NAMALWA (cell line): ENCODE data around the gene PRR15.
"Not testable (repeated sequence)": the region's sequence is repeated elsewhere in the genome, so short reads cannot be mapped to it uniquely, and the experiment has no call there.

Experiments
- DNase-seq: peaks from one replicate; pipeline ENCODE4 v3.0.0-alpha.2; 2015; ENCODE audit warnings: low spot score

Gene PRR15

GRCh38 chr7:29563590-29564495 is at the start of gene PRR15:
Gene PRR15, plus strand, starts transcription at chr7:29563835. Its CDS starts 2,495 bp downstream, at chr7:29566330.
- DNase-seq, result no peak

DNA sequence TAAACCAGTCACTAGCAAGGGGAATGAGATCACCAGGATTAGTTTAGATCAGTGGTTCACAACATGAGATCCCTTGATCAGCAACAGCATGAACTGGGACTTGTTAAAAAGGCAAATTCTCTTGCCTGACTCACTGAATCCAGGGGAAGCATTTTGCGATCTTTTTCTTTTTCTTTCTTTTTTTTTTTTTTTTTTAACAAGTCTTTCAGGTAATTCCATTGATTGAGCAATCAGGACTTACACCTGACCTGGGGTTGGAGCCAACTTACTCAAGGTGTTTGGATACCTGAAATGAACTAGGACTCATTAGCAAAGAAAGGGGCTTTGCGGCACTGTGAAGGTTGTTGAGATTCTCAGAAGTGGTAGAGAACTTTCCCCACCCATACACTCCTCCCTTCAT is 47.1 kb upstream of the PRR15 start:
- DNase-seq, result no peak

GRCh38 chr7:29518616-29519015 is 45.0 kb upstream of the PRR15 start:
- DNase-seq, result no peak

GRCh38 chr7:29523728-29524127 is 39.9 kb upstream of the PRR15 start:
- DNase-seq, result no peak

DNA sequence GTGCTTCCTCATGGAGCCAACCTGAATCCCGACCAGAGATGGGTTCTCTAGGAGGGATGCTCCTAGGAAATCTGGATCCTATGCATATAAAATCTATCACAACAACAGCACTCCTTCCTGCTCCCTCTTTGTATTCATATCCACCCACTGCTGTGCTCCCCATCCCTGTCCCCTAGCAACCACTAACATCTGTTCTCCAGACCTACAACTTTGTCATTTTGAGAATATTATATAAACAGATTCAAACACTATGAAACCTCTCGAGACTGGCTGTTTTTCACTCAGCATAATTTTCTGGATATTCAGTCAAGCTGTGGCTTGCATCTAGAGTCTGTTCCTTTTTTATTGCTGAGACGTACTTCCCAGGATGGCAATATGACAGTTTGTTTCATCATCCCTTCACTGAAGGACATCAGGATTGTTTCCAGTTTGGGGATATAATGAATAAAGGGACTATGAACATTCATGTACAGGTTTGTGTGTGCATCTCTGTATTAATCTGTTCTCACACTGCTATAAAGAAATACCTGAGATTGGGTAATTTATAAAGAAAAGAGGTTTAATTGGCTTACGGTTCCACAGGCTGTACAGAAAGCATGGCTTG is 36.0 kb upstream of the PRR15 start:
- DNase-seq, result no peak

- not testable (repeated sequence) for DNase-seq
Measured at GRCh38 chr7:29528526-29528925, 35.1 kb upstream of the PRR15 start.

DNA sequence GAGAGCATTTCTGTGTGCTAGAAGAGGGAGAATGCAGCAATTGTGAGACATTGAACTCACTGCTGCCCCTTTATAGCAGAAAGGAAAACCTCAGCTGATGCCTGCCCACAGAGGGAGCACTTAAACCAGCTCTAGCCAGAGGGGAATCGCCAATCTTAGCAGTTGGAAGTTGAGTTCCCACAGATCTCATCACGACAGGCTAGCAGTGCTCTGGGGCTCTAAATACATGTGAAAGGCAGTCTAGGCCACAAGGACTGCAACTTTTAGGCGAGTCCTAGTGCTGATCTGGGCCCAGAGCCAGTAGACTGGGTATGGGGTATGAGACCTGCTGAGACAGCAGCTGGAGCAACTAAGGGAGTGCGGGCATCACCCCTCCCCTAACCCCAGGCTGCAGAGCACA is 25.2 kb upstream of the PRR15 start:
- DNase-seq, result no peak

DNA sequence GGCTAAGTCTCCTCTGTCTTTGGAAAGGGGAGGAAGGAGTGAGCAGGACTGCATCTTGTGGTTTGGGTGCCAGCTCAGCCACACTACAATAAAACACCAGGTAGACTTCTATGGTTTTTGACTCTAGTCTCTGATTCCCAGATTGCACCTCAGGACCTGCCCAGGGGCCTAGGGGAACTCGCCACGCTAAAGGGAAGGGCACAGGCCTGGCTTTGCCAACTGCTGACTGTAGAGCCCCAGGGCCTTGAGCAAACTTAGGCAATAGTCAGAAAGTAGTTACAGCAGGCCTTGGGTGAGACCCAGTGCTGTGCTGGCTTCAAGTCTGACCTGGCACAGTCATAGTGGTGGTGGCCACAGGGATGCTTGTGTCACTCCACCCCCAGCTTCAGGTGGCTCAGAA is 24.2 kb upstream of the PRR15 start:
- no peak for DNase-seq

DNA sequence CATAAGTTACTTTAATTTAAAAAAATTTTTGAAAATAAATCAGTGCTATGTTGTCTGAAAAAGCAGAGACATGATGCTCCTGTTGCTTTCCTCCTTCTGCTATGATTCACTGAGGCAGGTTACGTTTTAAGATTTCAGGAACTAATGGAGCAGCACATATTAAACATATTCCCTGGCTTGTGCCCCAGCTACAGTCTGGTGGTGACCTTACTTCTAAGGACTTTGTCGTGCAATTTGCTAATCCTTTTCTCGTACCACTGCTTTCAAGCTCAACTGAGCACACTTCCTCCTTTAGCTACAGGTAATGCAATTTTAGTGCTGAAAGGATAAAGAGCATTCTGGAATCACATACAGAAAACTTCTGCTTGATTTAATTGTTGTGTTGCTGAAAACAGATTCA is 16.2 kb upstream of the PRR15 start:
- DNase-seq, result peak; percentile 33

DNA sequence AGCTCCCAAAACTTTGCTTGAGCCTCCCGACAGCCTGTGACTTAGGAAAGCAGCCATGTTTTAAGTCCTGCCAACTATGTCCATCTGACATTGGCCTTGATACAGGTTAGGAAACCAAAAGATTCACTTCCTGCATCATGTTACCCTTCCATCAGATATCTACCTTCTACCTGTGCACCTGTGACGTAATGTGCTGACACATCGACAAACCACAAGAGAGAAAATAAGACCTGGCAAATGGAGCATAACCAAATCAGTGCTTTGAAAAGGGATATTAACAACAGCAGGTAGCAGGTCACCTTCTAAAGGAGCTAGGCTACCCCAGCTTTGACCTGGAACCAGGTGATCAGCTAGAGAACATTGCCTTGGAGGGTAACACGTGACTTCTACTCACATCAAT is 14.8 kb upstream of the PRR15 start:
- no peak for DNase-seq

- DNase-seq, result no peak
Measured at GRCh38 chr7:29552392-29552791, 11.2 kb upstream of the PRR15 start.

- DNase-seq, result no peak
Measured at GRCh38 chr7:29555061-29555460, 8.6 kb upstream of the PRR15 start.

DNA sequence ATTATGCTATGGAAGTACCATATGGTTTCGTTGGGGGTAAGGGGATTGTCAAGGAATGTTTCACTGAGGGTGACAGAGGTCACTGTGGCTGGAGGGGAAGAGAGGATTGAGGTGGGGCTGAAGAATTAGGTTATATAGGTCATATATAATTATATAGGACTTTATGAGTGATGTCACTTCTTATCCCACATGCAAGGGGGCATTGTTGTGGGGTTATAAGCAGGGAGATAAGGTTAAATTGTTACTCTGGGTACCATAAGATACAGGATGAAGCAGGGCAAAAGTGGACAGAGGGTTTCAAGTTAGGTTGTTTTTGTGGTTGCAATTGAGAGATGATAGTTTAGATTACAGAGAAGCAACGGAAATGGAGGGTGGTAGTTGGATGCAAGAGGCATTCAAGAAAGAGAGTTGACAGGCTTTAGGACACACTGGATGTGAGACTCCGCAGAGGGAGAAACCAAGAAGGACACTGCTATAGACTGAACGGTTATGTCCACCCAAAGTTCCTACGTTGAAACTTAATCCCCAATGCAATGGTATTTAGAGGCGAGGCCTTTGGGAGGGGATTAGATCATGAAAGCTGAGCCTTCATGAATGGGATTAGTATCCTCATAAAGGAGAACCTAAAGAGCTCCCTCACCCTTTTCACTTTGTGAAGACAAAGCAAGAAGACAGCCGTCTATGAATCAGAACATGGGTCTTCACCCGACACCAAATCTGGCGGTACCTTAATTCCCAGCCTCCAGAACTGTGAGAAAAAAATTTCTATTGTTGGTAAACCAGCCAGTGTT is 7.0 kb upstream of the PRR15 start:
- peak; percentile 25 for DNase-seq

GRCh38 chr7:29557954-29558353 is 5.7 kb upstream of the PRR15 start:
- no peak for DNase-seq

DNA sequence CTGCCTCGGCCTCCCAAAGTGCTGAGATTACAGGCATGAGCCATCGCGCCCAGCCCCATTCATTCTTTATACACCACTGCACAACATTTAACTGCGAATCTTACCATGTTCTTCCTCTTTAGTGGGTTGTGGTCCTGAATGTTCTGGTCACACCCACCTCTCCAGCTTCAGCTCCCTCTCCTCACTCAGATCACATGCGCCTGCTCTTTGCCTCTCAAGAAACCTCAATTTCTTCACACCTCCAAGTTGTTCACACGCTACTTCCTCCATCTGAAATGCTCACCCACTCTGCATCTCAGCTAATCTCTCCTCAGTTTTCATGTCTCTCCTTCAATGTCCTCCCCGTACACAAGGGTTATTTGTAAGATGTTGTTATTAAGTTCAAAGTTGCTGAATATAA is 2.4 kb upstream of the PRR15 start:
- no peak for DNase-seq

DNA sequence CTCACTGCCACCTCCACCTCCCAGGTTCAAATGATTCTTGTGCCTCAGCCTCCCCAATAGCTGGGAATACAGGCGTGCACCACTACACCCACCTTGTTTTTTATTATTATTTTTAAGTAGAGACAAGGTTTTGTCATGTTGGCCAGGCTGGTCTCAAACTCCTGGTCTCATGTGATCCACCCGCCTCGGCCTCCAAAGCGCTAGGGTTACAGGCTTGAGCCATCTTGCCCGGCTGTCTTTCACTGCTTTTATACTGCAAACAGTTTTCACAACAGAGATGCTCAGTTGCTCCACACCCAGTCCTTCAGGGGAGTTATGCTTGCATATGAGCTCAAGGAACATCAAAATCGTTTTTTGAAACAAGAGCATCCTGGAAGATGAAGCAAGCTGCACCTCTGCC is 1.3 kb upstream of the PRR15 start:
- DNase-seq, result no peak

DNA sequence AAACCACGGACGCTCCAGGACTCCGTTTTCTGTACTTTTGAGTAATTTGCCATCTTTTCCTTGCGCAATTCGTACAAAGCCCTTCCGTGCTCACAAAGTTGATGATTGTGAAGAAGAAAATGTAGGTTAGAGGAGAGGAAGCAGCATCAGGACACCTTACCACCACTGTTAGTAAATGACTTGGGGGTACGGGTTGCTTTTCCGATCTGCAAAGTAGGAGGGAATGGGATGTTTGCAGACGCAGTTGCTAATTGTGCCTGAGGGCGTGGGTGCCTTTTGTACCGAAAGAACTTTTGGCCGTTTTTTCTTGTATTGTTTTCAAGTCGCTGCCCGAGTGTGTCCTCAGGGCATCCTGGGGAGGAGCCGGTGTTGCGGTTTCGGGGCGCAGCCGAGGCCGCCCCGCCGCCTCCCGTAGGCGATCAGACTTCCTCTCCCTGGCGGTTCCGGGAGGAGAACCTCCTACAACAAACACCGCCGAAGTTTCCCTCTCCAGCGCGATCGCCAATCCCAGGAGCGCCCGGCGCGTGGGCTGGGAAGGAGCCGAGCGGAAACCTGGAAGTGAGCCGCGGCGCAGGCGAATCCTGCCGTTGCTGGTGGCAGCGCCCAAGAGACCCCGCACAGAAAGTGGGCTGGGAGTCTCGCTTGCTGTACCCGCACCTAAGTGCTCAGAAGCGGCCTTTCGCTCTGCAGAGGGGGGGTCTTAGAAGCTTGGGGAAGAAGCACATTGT is 1.0 kb downstream of the PRR15 start:
- DNase-seq, result no peak

GRCh38 chr7:29565224-29565630 is 1.6 kb downstream of the PRR15 start:
- no peak for DNase-seq

- no peak for DNase-seq
Measured at GRCh38 chr7:29565634-29565981, 2.0 kb downstream of the PRR15 start.

GRCh38 chr7:29565982-29566746 is 2.5 kb downstream of the PRR15 start:
- DNase-seq, result no peak

- no peak for DNase-seq
Measured at GRCh38 chr7:29567174-29567573, 3.5 kb downstream of the PRR15 start.
